A673 (cell line): ENCODE results near the gene ADAT3. TPM values are rescaled to one million over a fixed set of nuclear protein-coding genes. Genes with fewer than 3 reads are reported as not detected.

ENCODE experiments used
- Bru-seq: library from RNA; stranded (reverse); fragments of 400-500 nt; gene quantifications from one replicate; lab custom pipeline; 2021; lab: Mats Ljungman, UMichigan
- BruChase-seq, 2 experiments: library from RNA; stranded (reverse); fragments of 400-500 nt; gene quantifications; one replicate each; lab custom pipeline; 2021; lab: Mats Ljungman, UMichigan
- BruUV-seq: library from RNA; stranded (reverse); fragments of 400-500 nt; replicated peaks from 2 replicates; lab custom pipeline; 2021; lab: Mats Ljungman, UMichigan
- CTCF ChIA-PET: fragments of 300-600 bp; sonication (Branson Sonifier 250); formaldehyde crosslinking; loops from one replicate; lab custom pipeline; 2022; ENCODE audit warnings: antibody characterized with exemption; lab: Charles Lee
- POLR2A ChIA-PET: fragments of 300-600 bp; sonication (Branson Sonifier 250); formaldehyde crosslinking; loops from one replicate; lab custom pipeline; 2022; ENCODE audit warnings: antibody characterized with exemption; ENCODE audit not compliant: low non-redundant PET; lab: Charles Lee
- DNase-seq: peaks from one replicate; pipeline ENCODE4 v3.0.0-alpha.2; 2015; ENCODE audit warnings: low spot score
- H3K27ac ChIP-seq: fragments of 200-600 bp; sonication (generic); 2 replicates; pipeline ENCODE4 v1.5.1; 2016; ENCODE audit warnings: mixed run types, low read depth, mild to moderate bottlenecking, mixed read lengths, antibody characterized with exemption, low read length; ENCODE audit not compliant: poor library complexity, severe bottlenecking
- H3K27me3 ChIP-seq: fragments of 200-600 bp; sonication (generic); replicated peaks from 2 replicates; pipeline ENCODE4 v1.6.1; 2017; ENCODE audit warnings: mixed run types, low read depth, mild to moderate bottlenecking, mixed read lengths, antibody characterized with exemption, low read length; ENCODE audit not compliant: insufficient read depth, poor library complexity
- H3K36me3 ChIP-seq: fragments of 200-600 bp; sonication (generic); 2 replicates; pipeline ENCODE4 v1.6.1; 2016; ENCODE audit warnings: mixed run types, mild to moderate bottlenecking, mixed read lengths, antibody characterized with exemption, low read length; ENCODE audit not compliant: insufficient read depth, poor library complexity, severe bottlenecking
- H3K4me1 ChIP-seq: fragments of 200-600 bp; sonication (generic); 2 replicates; pipeline ENCODE4 v1.6.1; 2017; ENCODE audit warnings: mixed run types, mild to moderate bottlenecking, mixed read lengths, antibody characterized with exemption, low read length; ENCODE audit not compliant: insufficient read depth, poor library complexity, severe bottlenecking
- H3K4me3 ChIP-seq: fragments of 200-600 bp; sonication (generic); 2 replicates; pipeline ENCODE4 v1.5.1; 2016; ENCODE audit warnings: low read depth, mixed run types, mild to moderate bottlenecking, mixed read lengths, low read length; ENCODE audit not compliant: poor library complexity, severe bottlenecking
- H3K9me3 ChIP-seq: fragments of 200-600 bp; sonication (generic); 2 replicates; pipeline ENCODE4 v1.6.1; 2016; ENCODE audit warnings: mixed run types, low read depth, mild to moderate bottlenecking, mixed read lengths, antibody characterized with exemption, low read length; ENCODE audit not compliant: poor library complexity, severe bottlenecking
- CTCF ChIP-seq: fragments of 300-800, 200-600 bp; sonication (generic); conservative IDR thresholded peaks from 2 replicates; pipeline ENCODE4 v1.5.1; 2017; ENCODE audit warnings: low read depth, mild to moderate bottlenecking, antibody characterized with exemption, low read length, moderate library complexity, mixed read lengths
- EZH2 ChIP-seq: fragments of 200-600 bp; sonication (generic); IDR thresholded peaks from 2 replicates; pipeline ENCODE4 v1.6.1; 2017; ENCODE audit warnings: borderline replicate concordance, low read depth, mild to moderate bottlenecking, mixed read lengths, antibody characterized with exemption, low read length; ENCODE audit not compliant: poor library complexity, severe bottlenecking
- intact Hi-C: fragments of 100-400 bp; cut with micrococcal nuclease; formaldehyde crosslinking; loops from one replicate; pipeline ENCODE4 v1.10.0; 2022; ENCODE audit not compliant: unreplicated experiment
- long read RNA-seq: library from polyadenylated mRNA; stranded (forward); transcript quantifications from one replicate; pipeline ENCODE4 v2.0.0, GENCODE V29; 2022
- total RNA-seq: library from RNA; stranded (reverse); gene quantifications from 2 replicates; pipeline ENCODE4 v1.2.3, GENCODE V29; 2021

ADAT3 gene
- total RNA-seq (14.1 and 18.0 TPM in 2 replicates), Bru-seq, nascent RNA (percentile 55 among the genes with signal in this experiment), BruChase-seq, experiment 1, labeled RNA remaining after a 2-hour chase (percentile 73 among the genes with signal in this experiment), BruChase-seq, experiment 2, labeled RNA remaining after a 6-hour chase (percentile 76 among the genes with signal in this experiment)
- long read RNA-seq, transcript ADAT3-201 (2 exons, 1,620 nt): major isoform, 11 of 21 reads
- long read RNA-seq, partial matches to known transcripts: 4 of 21 reads
- long read RNA-seq, other reads (novel, unspliced or antisense): 6 of 21 reads

DNA sequence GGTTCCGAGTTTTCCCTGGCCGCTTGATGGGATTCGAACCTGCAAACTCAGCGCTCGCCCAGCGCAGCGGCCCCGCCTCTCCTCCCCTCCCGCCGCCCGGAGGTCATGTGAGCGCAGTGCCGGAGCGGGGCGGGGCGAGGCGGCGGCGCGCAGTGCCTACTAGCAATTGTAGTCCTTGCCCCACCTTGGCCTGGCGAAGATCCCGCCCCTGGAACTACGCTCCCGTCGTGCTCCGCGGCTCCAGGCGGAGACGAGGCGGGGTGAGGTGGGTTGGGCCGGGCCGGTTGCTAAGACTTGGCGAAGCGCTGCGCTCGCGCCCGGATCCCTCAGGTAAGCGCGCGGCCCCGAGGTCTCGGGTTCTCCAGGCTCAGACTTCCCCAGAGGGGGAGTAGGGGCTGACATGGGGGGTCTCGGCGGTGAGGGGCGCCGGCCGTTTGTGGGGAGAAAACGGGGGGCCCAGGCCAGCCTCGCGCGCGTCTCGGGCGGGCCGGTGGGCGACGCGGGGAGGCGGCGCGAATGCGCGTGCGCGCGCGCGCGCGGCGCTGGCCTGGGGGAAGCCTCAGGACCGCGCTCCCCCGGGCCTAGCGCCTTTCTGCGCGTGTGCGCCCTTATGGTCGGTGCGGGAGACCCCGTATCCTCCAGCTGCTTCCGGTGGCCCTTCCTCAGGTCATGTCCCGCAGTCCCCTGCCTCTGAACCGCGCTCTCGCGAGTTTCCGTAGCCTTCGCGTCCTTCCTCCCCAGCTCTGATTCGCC lies at the start of gene ADAT3, which contains the start of gene SCAMP4:
ADAT3 (plus strand) TSS at position 290 of the 753 bp plus-strand sequence. CDS start 6,649 bp downstream, outside the sequence.
SCAMP4 (plus strand) TSS at position 290 of the 753 bp plus-strand sequence. CDS start 9,621 bp downstream, outside the sequence.
- intact Hi-C loops: no loop called here

DNA sequence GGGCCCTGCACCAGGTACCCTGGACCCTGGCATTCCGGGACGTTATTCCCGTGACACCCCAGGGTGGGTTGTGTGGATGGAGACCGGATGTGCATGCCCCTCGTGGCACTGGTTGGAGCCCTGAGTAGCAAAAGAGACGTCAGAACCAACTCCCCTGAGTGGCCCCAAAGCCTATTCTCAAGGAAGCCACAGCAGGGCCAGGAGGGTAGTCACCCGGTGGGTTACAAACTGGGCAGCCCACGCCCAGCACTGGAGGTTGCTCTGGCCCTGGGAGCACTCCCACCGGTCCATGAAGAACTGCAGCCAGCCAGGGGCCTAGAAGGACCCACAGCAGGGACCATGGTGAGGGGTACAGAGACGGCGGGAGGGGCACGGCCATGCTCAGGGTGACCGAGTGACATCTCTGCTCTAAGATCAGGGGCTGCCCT lies 49.4 kb upstream of the ADAT3 start:
- Histone ChIP-seq H3K9me3 (no peaks in the 10 kb centered on the region), H3K4me3 (peak overlapping the region; percentile 43), H3K4me1 (peaks cover 92% of the 10 kb centered on the region), H3K36me3 (peaks cover 4% of the 10 kb centered on the region), H3K27me3 (no peaks in the 10 kb centered on the region), H3K27ac (peak overlapping the region; percentile 80)
- intact Hi-C loops: loop anchor here (5.0 kb wide), 1 partner anchor 589 kb away; the partner anchor contains the start of gene CIRBP
- TF ChIP-seq EZH2: no peak
- no peak for TF ChIP-seq CTCF
- no TSS peak for BruUV-seq
- ChIA-PET CTCF (no interaction called here), POLR2A (no interaction called here)
- DNase-seq: no peak

More for the DNA sequence above, at the start of gene ADAT3, which contains the start of gene SCAMP4:
- peak within 1 kb of the TSS; percentile 95 for H3K27ac ChIP-seq
- ChIA-PET POLR2A (interaction anchor here (0.6 kb wide), 1 partner anchor 18 kb away, joined by 4 read pairs; no protein-coding TSS in a partner anchor), CTCF (no interaction called here)
- BruUV-seq: no TSS peak
- H3K36me3 ChIP-seq: peaks cover 6% of the 10 kb centered on the region
- TF ChIP-seq EZH2 (no peak), CTCF (no peak)
- peak within 1 kb of the TSS; percentile 77 for H3K4me3 ChIP-seq
- H3K9me3 ChIP-seq: no peaks in the 10 kb centered on the region
- no peaks in the 10 kb centered on the region for H3K27me3 ChIP-seq
- H3K4me1 ChIP-seq: peaks cover 17% of the 10 kb centered on the region
- peak; percentile 99 for DNase-seq

- POLR2A ChIA-PET: no interaction called here
- DNase-seq: no peak
- TF ChIP-seq EZH2 (no peak), CTCF (no peak)
- CTCF ChIA-PET: interaction anchor here (0.5 kb wide), 1 partner anchor 8 kb away, joined by 6 read pairs; no protein-coding TSS in a partner anchor
- peak overlapping the region; percentile 43 for H3K4me3 ChIP-seq
- H3K4me1 ChIP-seq: peaks cover 96% of the 10 kb centered on the region
- peak overlapping the region; percentile 80 for H3K27ac ChIP-seq
- intact Hi-C loops: loop anchor here (5.0 kb wide), 1 partner anchor 589 kb away; the partner anchor contains the start of gene CIRBP
- BruUV-seq: no TSS peak
- no peaks in the 10 kb centered on the region for H3K27me3 ChIP-seq
- no peaks in the 10 kb centered on the region for H3K9me3 ChIP-seq
- peaks cover 4% of the 10 kb centered on the region for H3K36me3 ChIP-seq
Observed at GRCh38 chr19:1856345-1856697, 48.9 kb upstream of the ADAT3 start.
